Vagina (tissue), 2 donors: ENCODE results near the gene MIS18BP1. TPM values are rescaled to one million over a fixed set of nuclear protein-coding genes. Genes with fewer than 3 reads are reported as not detected.

Experiments used
- DNase-seq, 2 donors: peaks; one replicate each; pipeline ENCODE4 v3.0.0-alpha.2; 2017; ENCODE audit errors: extremely low spot score in 2 of 2
- H3K27ac ChIP-seq: fragments of 200-600 bp; sonication (generic); one replicate; pipeline ENCODE4 v1.5.1; 2019
- H3K27me3 ChIP-seq: fragments of 200-600 bp; sonication (generic); one replicate; pipeline ENCODE4 v1.5.1; 2019
- H3K36me3 ChIP-seq, 2 donors: fragments of 200-600 bp; sonication (generic); one replicate each; pipeline ENCODE4 v1.5.1; 2017 to 2019
- H3K4me1 ChIP-seq: fragments of 200-600 bp; sonication (generic); one replicate; pipeline ENCODE4 v1.5.1; 2019
- H3K4me3 ChIP-seq, 2 donors: fragments of 200-600 bp; sonication (generic); 1 replicate in 1 of 2; 2 replicates in 1 of 2; pipeline ENCODE4 v1.5.1; 2016 to 2019
- H3K9me3 ChIP-seq: fragments of 200-600 bp; sonication (generic); one replicate; pipeline ENCODE4 v1.5.1; 2019
- POLR2A ChIP-seq, 2 donors: fragments of 450-650 bp; IDR thresholded peaks; one replicate each; pipeline ENCODE4 v1.6.1; 2017; ENCODE audit warnings: antibody characterized with exemption in 2 of 2, mild to moderate bottlenecking in 2 of 2, moderate library complexity in 2 of 2
- POLR2AphosphoS5 ChIP-seq, 2 donors: sonication (generic); formaldehyde crosslinking; IDR thresholded peaks; one replicate each; pipeline ENCODE4 v1.9.0; 2017; ENCODE audit warnings: antibody characterized with exemption in 2 of 2, mild to moderate bottlenecking in 2 of 2, low read depth in 1 of 2; ENCODE audit not compliant: insufficient read depth in 1 of 2
- intact Hi-C: fragments of 100-400 bp; cut with DNase I; formaldehyde crosslinking; loops from one replicate; pipeline ENCODE4 v1.15.1; 2023
- total RNA-seq: library from RNA; depleted of rRNA; stranded (reverse); fragments of >200 nt; gene quantifications from one replicate; pipeline ENCODE4 v1.2.3, GENCODE V29; 2016
- TF ChIP-seq, protein P1 (sequence below), 3 experiments: fragments of 450-650 bp in 2 of 3; fragments of 200-600 bp in 1 of 3; sonication (generic) in 1 of 3; IDR thresholded peaks; one replicate each; pipeline ENCODE4 v1.5.1; 2017 to 2019; ENCODE audit warnings: antibody characterized with exemption in 3 of 3, mild to moderate bottlenecking in 2 of 3, moderate library complexity in 2 of 3

Gene MIS18BP1
- total RNA-seq, 1 donor from 2014 or later, result 18.7 TPM

DNA sequence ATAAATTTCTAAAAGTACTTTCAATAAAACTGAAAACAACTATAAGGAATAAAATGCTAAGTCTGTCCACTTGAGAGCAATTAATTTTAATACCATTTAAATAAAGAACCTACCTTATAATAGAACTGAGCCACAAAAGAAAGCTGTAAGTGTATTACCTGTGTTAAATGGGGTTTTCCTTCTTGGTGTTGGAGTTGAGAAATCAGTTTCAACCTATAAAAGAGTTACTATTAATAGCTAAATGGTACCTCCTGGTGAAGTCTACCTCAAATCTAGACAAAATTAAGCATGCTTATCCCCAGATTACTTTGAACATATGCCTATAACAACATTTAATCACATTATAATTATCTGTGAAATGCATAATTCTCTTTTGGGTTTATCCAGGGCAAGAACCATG is 48.8 kb downstream of the MIS18BP1 start:
- H3K36me3 ChIP-seq, result no peaks in the 10 kb centered on the region

DNA sequence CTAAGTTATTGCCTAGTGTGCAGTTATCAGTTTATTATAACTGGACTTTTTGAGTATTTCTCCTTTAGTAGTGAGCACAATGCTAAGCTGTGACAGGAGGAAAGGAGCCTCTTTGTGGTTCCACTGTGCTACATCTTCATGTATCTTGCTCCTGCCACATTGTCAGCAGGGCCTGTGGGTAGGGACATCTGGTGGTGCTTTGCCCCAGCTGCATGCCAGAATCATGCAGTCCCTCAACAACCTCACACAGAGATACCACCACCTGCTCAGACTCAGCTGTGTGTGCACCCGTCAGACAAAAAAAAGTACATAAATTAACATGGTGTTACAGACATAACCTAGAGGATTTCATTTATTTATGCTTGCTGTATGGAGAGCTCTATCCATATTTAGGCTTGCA is 51.1 kb downstream of the MIS18BP1 start:
- H3K4me1 ChIP-seq, result no peaks in the 10 kb centered on the region
- H3K9me3 ChIP-seq, result no peaks in the 10 kb centered on the region
- H3K27me3 ChIP-seq, result no peaks in the 10 kb centered on the region
- no peak for DNase-seq
- H3K4me3 ChIP-seq, result no peak overlapping the region
- intact Hi-C loops, result no loop called here
- H3K36me3 ChIP-seq, result no peaks in the 10 kb centered on the region
- TF ChIP-seq, protein P1, sequence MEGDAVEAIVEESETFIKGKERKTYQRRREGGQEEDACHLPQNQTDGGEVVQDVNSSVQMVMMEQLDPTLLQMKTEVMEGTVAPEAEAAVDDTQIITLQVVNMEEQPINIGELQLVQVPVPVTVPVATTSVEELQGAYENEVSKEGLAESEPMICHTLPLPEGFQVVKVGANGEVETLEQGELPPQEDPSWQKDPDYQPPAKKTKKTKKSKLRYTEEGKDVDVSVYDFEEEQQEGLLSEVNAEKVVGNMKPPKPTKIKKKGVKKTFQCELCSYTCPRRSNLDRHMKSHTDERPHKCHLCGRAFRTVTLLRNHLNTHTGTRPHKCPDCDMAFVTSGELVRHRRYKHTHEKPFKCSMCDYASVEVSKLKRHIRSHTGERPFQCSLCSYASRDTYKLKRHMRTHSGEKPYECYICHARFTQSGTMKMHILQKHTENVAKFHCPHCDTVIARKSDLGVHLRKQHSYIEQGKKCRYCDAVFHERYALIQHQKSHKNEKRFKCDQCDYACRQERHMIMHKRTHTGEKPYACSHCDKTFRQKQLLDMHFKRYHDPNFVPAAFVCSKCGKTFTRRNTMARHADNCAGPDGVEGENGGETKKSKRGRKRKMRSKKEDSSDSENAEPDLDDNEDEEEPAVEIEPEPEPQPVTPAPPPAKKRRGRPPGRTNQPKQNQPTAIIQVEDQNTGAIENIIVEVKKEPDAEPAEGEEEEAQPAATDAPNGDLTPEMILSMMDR (IDR thresholded peaks at IDR 0.05), result no peak
- TF ChIP-seq POLR2A (IDR thresholded peaks at IDR 0.05) (no peak), POLR2AphosphoS5 (IDR thresholded peaks at IDR 0.05; ENCODE audit: insufficient read depth in 1 of 2, low read depth in 1 of 2) (no peak)
- H3K27ac ChIP-seq, result no peak overlapping the region

More for the DNA sequence above, 48.8 kb downstream of the MIS18BP1 start:
- no peak for TF ChIP-seq POLR2AphosphoS5 (IDR thresholded peaks at IDR 0.05; ENCODE audit: insufficient read depth in 1 of 2, low read depth in 1 of 2)
- no peak for TF ChIP-seq POLR2A (IDR thresholded peaks at IDR 0.05)
- TF ChIP-seq, protein P1 (IDR thresholded peaks at IDR 0.05), result no peak
- DNase-seq, result no peak
- intact Hi-C loops, result no loop called here
- Histone ChIP-seq H3K9me3 (no peaks in the 10 kb centered on the region), H3K27me3 (no peaks in the 10 kb centered on the region), H3K4me1 (no peaks in the 10 kb centered on the region), H3K27ac (no peak overlapping the region), H3K4me3 (no peak overlapping the region)

DNA sequence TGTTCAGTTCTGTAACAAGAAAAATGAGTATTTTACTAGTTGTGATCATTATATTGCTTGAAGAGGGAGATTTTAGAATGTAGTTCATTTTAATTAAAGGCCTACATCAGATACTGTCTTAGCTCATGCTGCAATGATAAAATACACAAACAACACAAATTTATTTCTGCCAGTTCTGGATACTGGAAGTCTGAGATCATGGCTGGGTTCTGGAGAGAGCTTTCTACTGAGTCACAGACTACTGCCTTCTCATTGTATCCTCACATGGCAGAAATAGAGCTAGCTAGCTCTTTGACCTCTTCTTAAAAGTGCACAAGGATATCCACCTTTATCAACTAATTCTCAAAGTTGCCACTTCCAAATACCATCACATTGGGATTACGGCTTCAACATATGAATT is 53.8 kb downstream of the MIS18BP1 start:
- TF ChIP-seq POLR2A (IDR thresholded peaks at IDR 0.05) (no peak), POLR2AphosphoS5 (IDR thresholded peaks at IDR 0.05; ENCODE audit: insufficient read depth in 1 of 2, low read depth in 1 of 2) (no peak)
- TF ChIP-seq, protein P1 (IDR thresholded peaks at IDR 0.05), result no peak
- intact Hi-C loops, result no loop called here
- Histone ChIP-seq H3K27me3 (no peaks in the 10 kb centered on the region), H3K9me3 (no peaks in the 10 kb centered on the region), H3K4me1 (no peaks in the 10 kb centered on the region), H3K36me3 (no peaks in the 10 kb centered on the region), H3K4me3 (no peak overlapping the region), H3K27ac (no peak overlapping the region)
- no peak for DNase-seq

DNA sequence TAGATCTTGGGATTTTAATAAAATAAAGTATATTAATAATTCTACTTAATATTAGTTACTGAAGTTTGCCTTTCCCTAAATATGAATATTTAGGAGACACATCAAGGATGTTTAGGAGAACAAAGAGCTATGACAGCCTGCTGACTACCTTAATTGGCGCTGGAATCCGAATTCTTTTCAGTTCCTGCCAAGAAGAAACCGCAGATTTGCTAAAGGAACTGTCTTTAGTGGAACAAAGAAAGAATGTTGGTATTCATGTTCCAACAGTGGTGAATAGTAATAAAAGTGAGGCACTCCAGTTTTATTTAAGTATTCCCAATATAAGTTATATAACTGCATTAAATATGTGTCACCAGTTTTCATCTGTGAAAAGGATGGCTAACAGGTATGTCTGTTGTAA is 54.5 kb downstream of the MIS18BP1 start:
- no peaks in the 10 kb centered on the region for H3K4me1 ChIP-seq
- no peaks in the 10 kb centered on the region for H3K36me3 ChIP-seq
- intact Hi-C loops, result no loop called here
- H3K9me3 ChIP-seq, result no peaks in the 10 kb centered on the region
- TF ChIP-seq, protein P1 (IDR thresholded peaks at IDR 0.05), result no peak
- TF ChIP-seq POLR2AphosphoS5 (IDR thresholded peaks at IDR 0.05; ENCODE audit: insufficient read depth in 1 of 2, low read depth in 1 of 2) (no peak), POLR2A (IDR thresholded peaks at IDR 0.05) (no peak)
- no peaks in the 10 kb centered on the region for H3K27me3 ChIP-seq
- no peak overlapping the region for H3K27ac ChIP-seq
- no peak for DNase-seq
- no peak overlapping the region for H3K4me3 ChIP-seq

DNA sequence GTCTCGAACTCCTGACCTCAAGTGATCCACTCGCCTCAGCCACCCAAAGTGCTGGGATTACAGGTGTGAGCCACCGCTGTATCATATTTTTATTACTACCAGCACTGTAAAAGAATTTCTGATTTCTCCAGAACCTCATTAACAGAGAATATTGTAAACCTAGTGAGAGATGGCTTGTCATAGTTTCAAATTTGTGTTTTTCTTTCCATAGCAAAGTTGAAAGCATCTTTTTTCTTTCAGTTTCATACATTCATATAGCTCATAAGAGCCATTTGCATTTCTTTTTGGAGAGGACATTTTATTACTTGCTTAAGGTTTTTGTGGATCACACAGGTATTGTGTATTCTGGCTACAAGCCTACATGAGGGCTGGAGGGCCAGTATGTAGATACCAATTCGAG is 58.0 kb downstream of the MIS18BP1 start:
- Histone ChIP-seq H3K4me3 (no peak overlapping the region), H3K27me3 (no peaks in the 10 kb centered on the region), H3K36me3 (no peaks in the 10 kb centered on the region), H3K27ac (no peak overlapping the region), H3K4me1 (no peaks in the 10 kb centered on the region), H3K9me3 (no peaks in the 10 kb centered on the region)
- no peak for TF ChIP-seq POLR2A (IDR thresholded peaks at IDR 0.05)
- TF ChIP-seq, protein P1 (IDR thresholded peaks at IDR 0.05), result no peak
- no peak for TF ChIP-seq POLR2AphosphoS5 (IDR thresholded peaks at IDR 0.05; ENCODE audit: insufficient read depth in 1 of 2, low read depth in 1 of 2)
- DNase-seq, result no peak
- intact Hi-C loops, result no loop called here
